KMS-11 (cell line): Measurements from ENCODE around the gene MYPOP.

Experiments used
- H2AFZ ChIP-seq: fragments of 200-600 bp; sonication (generic); 2 replicates; pipeline ENCODE4 v1.6.1; 2016; ENCODE audit warnings: antibody characterized with exemption, mixed run types, low read depth
- H3K27ac ChIP-seq: fragments of 200-600 bp; sonication (generic); 2 replicates; pipeline ENCODE4 v1.6.1; 2016; ENCODE audit warnings: mild to moderate bottlenecking, mixed run types
- H3K27me3 ChIP-seq: fragments of 200-600 bp; sonication (generic); 2 replicates; pipeline ENCODE4 v1.6.1; 2017; ENCODE audit warnings: mild to moderate bottlenecking, low read depth, mixed run types, moderate library complexity; ENCODE audit not compliant: insufficient read depth
- H3K36me3 ChIP-seq: fragments of 200-600 bp; sonication (generic); 2 replicates; pipeline ENCODE4 v1.6.1; 2017; ENCODE audit warnings: mild to moderate bottlenecking, mixed run types; ENCODE audit not compliant: insufficient read depth
- H3K4me1 ChIP-seq: fragments of 200-600 bp; sonication (generic); 2 replicates; pipeline ENCODE4 v1.6.1; 2016; ENCODE audit warnings: mild to moderate bottlenecking, low read depth, mixed run types; ENCODE audit not compliant: poor library complexity, severe bottlenecking
- H3K4me2 ChIP-seq: fragments of 200-600 bp; sonication (generic); 2 replicates; pipeline ENCODE4 v1.7.0; 2016; ENCODE audit warnings: mild to moderate bottlenecking, mixed run types
- H3K4me3 ChIP-seq: fragments of 200-600 bp; sonication (generic); IDR thresholded peaks from 2 replicates; pipeline ENCODE4 v1.6.1; 2017; ENCODE audit warnings: low read depth, low read length, mixed read lengths; ENCODE audit not compliant: insufficient read depth
- H3K79me2 ChIP-seq: fragments of 200-600 bp; sonication (generic); 2 replicates; pipeline ENCODE4 v1.6.1; 2016; ENCODE audit warnings: low read depth, mixed run types; ENCODE audit not compliant: insufficient read depth
- H3K9ac ChIP-seq: fragments of 200-600 bp; sonication (generic); 2 replicates; pipeline ENCODE4 v1.6.1; 2016; ENCODE audit warnings: mild to moderate bottlenecking, mixed run types
- H4K20me1 ChIP-seq: fragments of 200-600 bp; sonication (generic); 2 replicates; pipeline ENCODE4 v1.6.1; 2016; ENCODE audit warnings: mild to moderate bottlenecking, mixed run types; ENCODE audit not compliant: insufficient read depth
- TF ChIP-seq, protein P1 (sequence below): fragments of 200-600 bp; sonication (generic); conservative IDR thresholded peaks from 2 replicates; pipeline ENCODE4 v1.6.1; 2017; ENCODE audit warnings: low read depth, mild to moderate bottlenecking, antibody characterized with exemption, low read length, moderate library complexity, mixed read lengths

MYPOP gene

DNA sequence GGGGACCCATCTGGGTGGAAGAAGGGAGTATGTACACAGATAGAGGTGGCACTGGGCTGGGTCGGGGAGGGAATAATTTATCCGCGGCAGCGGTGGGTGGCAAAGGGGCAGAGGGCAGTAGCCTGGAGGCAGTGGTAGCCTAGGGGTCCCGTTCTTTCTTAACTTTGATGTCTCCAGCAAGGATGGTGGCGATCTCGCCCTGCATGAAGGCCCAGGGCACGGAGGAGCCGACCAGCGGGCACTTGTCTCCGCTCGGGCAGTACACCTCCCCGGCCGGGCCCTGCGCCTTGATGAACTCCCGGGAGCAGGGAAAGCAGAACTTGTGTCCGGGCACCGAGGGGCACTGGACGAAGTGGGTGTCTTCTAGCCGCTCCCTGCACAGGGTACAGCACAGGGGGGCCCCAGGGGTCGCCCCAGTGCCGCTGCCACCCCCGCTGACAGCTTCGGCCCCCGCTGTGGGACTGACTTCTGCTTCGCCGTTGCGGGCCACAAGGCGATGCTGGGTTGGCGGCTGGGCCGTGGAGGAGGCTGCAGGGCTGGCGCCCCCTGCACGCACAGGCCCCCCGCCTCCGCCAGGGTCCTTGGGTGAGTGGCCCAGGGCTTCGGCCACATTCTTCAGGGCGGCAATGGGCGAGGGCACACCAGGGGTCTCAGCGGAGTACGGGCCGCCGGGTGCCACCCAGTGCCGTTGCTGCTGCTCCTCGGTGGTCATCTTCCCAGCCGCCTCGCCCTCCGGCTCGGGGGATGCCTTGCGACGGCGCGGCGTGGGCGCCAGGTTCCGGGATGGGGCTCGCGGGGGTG is 18.3 kb downstream of the MYPOP start:
- H4K20me1 ChIP-seq: no peaks in the 10 kb centered on the region
- H3K9ac ChIP-seq: no peak overlapping the region
- no peaks in the 10 kb centered on the region for H3K36me3 ChIP-seq
- H3K79me2 ChIP-seq: no peaks in the 10 kb centered on the region
- H2AFZ ChIP-seq: no peak overlapping the region
- peaks cover 28% of the 10 kb centered on the region for H3K4me1 ChIP-seq
- no peak overlapping the region for H3K27ac ChIP-seq
- no peak overlapping the region for H3K4me3 ChIP-seq
- 0 out of 2 replicates have a peak overlapping the region, but pooled peaks have one; percentile 21 for H3K4me2 ChIP-seq
- H3K27me3 ChIP-seq: no peaks in the 10 kb centered on the region
- TF ChIP-seq, protein P1, sequence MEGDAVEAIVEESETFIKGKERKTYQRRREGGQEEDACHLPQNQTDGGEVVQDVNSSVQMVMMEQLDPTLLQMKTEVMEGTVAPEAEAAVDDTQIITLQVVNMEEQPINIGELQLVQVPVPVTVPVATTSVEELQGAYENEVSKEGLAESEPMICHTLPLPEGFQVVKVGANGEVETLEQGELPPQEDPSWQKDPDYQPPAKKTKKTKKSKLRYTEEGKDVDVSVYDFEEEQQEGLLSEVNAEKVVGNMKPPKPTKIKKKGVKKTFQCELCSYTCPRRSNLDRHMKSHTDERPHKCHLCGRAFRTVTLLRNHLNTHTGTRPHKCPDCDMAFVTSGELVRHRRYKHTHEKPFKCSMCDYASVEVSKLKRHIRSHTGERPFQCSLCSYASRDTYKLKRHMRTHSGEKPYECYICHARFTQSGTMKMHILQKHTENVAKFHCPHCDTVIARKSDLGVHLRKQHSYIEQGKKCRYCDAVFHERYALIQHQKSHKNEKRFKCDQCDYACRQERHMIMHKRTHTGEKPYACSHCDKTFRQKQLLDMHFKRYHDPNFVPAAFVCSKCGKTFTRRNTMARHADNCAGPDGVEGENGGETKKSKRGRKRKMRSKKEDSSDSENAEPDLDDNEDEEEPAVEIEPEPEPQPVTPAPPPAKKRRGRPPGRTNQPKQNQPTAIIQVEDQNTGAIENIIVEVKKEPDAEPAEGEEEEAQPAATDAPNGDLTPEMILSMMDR: no peak

DNA sequence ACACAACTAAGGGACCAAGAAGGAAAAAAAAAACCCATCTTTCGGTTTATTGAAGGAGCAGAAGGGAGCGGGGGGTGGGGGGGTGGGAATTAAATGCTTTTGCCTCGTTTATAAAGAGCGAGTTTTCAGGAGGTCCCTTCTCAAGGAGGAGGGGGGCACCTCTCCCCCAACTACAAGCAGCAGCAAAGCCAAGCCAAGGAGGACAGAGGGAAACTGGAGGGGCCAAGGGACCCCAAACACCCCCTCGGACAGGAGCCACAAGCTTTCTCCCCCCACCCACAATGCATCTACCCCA is 18.9 kb downstream of the MYPOP start:
- H3K36me3 ChIP-seq: no peaks in the 10 kb centered on the region
- no peak overlapping the region for H2AFZ ChIP-seq
- no peak overlapping the region for H3K27ac ChIP-seq
- H3K27me3 ChIP-seq: no peaks in the 10 kb centered on the region
- 0 out of 2 replicates have a peak overlapping the region, but pooled peaks have one; percentile 21 for H3K4me2 ChIP-seq
- H3K4me1 ChIP-seq: peaks cover 28% of the 10 kb centered on the region
- TF ChIP-seq, protein P1: no peak
- H3K4me3 ChIP-seq: no peak overlapping the region
- H3K79me2 ChIP-seq: no peaks in the 10 kb centered on the region
- H4K20me1 ChIP-seq: no peaks in the 10 kb centered on the region
- no peak overlapping the region for H3K9ac ChIP-seq

DNA sequence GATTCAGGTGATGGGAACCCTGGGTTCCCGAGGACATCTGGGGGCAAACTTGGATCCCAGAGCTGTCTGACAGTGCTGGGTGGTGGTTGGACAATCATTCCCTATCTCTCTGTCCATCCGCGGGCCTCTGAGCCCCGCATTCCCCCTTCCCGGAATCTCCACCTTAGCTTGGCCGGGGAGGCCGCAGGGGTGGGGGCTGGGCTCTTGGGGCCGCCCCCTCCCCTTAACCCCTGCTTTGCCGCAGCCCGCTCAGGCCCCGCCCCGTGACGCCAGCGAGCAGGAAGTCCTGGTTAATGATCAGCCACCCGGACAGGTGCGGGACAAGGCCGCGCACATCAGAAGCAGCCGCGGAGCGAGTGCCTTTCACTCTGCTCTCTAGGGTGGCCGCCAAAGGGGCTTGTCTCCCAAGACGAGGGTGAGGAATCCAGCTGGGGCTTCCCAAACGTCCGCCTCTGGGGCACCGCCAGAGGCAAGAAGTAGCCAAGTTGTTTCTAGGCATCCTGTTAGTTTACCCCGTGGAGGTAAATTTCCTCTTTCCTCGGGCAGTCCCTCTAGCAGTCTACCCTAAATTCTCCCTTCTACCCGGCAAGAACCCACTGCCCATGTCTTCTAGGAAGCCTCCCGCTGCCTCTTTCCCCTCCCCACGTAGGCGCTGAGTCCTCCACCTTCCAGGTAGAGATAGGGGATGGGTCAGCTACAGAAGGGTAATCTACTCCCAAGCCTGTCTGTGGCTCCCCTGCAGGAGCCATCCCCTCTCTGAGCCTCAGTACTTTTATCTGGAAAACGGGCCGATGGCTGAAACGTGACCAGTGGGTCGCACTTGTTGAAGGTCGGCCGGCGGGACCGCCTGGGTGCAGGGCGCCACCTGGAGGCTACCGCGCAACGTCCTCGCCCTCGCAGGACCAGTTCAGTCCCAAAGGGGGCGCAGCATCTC is 19.5 kb downstream of the MYPOP start:
- no peaks in the 10 kb centered on the region for H3K27me3 ChIP-seq

DNA sequence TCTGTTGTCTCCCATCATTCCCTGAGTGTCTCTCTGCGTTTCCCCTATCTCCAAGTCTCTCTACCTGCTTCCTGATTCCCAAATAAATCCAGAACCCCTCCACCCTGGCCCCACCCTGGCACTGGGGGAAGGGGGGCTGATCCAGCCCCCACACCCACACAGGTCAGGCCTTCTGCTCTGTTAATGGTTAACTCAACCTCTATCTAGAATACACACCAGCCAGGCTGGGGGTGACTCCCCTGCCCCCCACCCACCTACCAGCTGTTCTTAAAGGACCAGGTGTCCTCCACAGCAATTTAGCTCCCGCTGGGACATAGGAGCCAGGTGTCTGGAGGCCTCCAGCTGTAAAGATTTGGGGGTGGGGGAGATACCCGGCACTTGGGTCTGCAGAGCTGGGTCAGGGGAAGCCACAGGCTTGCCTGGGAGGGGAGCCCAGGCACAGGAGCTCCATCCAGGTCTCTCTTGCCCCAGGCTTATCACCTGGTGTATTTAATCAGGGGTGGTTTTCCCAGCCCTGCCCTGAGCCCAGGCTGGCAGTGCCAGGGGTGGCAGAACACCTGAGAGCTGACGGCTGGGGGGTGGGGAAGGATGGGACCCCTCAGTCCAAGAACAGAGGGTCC is 20.4 kb downstream of the MYPOP start:
- peak overlapping the region; percentile 46; the same call in 1 of the 2 replicates for H3K4me2 ChIP-seq
- no peaks in the 10 kb centered on the region for H3K27me3 ChIP-seq
- H3K27ac ChIP-seq: no peak overlapping the region
- no peaks in the 10 kb centered on the region for H4K20me1 ChIP-seq
- no peak overlapping the region for H2AFZ ChIP-seq
- no peak overlapping the region for H3K4me3 ChIP-seq
- H3K9ac ChIP-seq: no peak overlapping the region
- peaks cover 28% of the 10 kb centered on the region for H3K4me1 ChIP-seq
- H3K79me2 ChIP-seq: no peaks in the 10 kb centered on the region
- H3K36me3 ChIP-seq: no peaks in the 10 kb centered on the region
- TF ChIP-seq, protein P1: no peak

More for the DNA sequence above, 19.5 kb downstream of the MYPOP start:
- Histone ChIP-seq H3K36me3 (no peaks in the 10 kb centered on the region), H3K9ac (no peak overlapping the region), H3K27ac (no peak overlapping the region), H3K79me2 (no peaks in the 10 kb centered on the region), H3K4me2 (peak overlapping the region; percentile 46), H3K4me3 (no peak overlapping the region), H2AFZ (no peak overlapping the region), H3K4me1 (peaks cover 28% of the 10 kb centered on the region), H4K20me1 (no peaks in the 10 kb centered on the region)
- TF ChIP-seq, protein P1: peak; percentile 97
